OCI-LY7 (cell line): Measurements from ENCODE around the gene MAPK14. TPM values are rescaled to one million over a fixed set of nuclear protein-coding genes. Genes with fewer than 3 reads are reported as not detected.

Experiments used
- BruUV-seq: library from RNA; stranded (reverse); fragments of 400-500 nt; replicated peaks from 2 replicates; lab custom pipeline; 2021; lab: Mats Ljungman, UMichigan
- CTCF ChIA-PET: fragments of 300-600 bp; sonication (Branson Sonifier 250); formaldehyde crosslinking; loops from one replicate; lab custom pipeline; 2022; ENCODE audit warnings: antibody characterized with exemption; ENCODE audit not compliant: unreplicated experiment; lab: Charles Lee
- POLR2A ChIA-PET: fragments of 300-600 bp; sonication (Branson Sonifier 250); formaldehyde crosslinking; loops from one replicate; lab custom pipeline; 2022; ENCODE audit warnings: antibody characterized with exemption; lab: Charles Lee
- DNase-seq: peaks from one replicate; pipeline ENCODE4 v3.0.0-alpha.2; 2015; ENCODE audit warnings: low spot score
- H2AFZ ChIP-seq: fragments of 200-600 bp; sonication (generic), shearing (Covaris generic); 2 replicates; pipeline ENCODE4 v1.6.1; 2014; ENCODE audit warnings: mild to moderate bottlenecking, antibody characterized with exemption, low read length, moderate library complexity
- H3K27ac ChIP-seq: fragments of 200-600 bp; sonication (generic); 2 replicates; pipeline ENCODE4 v1.5.1; 2014; ENCODE audit warnings: mixed run types, low read depth, mild to moderate bottlenecking, moderate library complexity, low read length, inconsistent platforms; ENCODE audit not compliant: poor library complexity, severe bottlenecking
- H3K36me3 ChIP-seq: fragments of 200-600 bp; sonication (generic); 2 replicates; pipeline ENCODE4 v1.6.1; 2014; ENCODE audit warnings: mild to moderate bottlenecking, antibody characterized with exemption, low read length, moderate library complexity, mixed read lengths; ENCODE audit not compliant: insufficient read depth
- H3K4me1 ChIP-seq: fragments of 200-600 bp; sonication (generic); 2 replicates; pipeline ENCODE4 v1.5.1; 2014; ENCODE audit warnings: mild to moderate bottlenecking, low read length; ENCODE audit not compliant: insufficient read depth, poor library complexity, severe bottlenecking
- H3K4me2 ChIP-seq: fragments of 200-600 bp; sonication (generic); 2 replicates; pipeline ENCODE4 v1.6.1; 2014; ENCODE audit warnings: mild to moderate bottlenecking, low read length
- H3K4me3 ChIP-seq: fragments of 200-600 bp; sonication (generic); 2 replicates; pipeline ENCODE4 v1.5.1; 2014; ENCODE audit warnings: mild to moderate bottlenecking, low read depth, low read length; ENCODE audit not compliant: poor library complexity, severe bottlenecking
- H3K79me2 ChIP-seq: fragments of 200-600 bp; sonication (generic); 2 replicates; pipeline ENCODE4 v1.6.1; 2016; ENCODE audit warnings: low read depth, mild to moderate bottlenecking, low read length, moderate library complexity, mixed read lengths; ENCODE audit not compliant: insufficient read depth
- H3K9me2 ChIP-seq: fragments of 200-600 bp; sonication (generic); 2 replicates; pipeline ENCODE4 v1.6.1; 2016; ENCODE audit warnings: mild to moderate bottlenecking, low read length, mixed read lengths; ENCODE audit not compliant: insufficient read depth
- H3K9me3 ChIP-seq: fragments of 200-600 bp; sonication (generic); 2 replicates; pipeline ENCODE4 v1.6.1; 2014; ENCODE audit warnings: mild to moderate bottlenecking, mixed run types, low read length, mixed read lengths
- H4K20me1 ChIP-seq: fragments of 200-600 bp; sonication (generic); 2 replicates; pipeline ENCODE4 v1.6.1; 2014; ENCODE audit warnings: mild to moderate bottlenecking, antibody characterized with exemption, low read length, moderate library complexity, mixed read lengths; ENCODE audit not compliant: insufficient read depth
- CTCF ChIP-seq: fragments of 200-600 bp; sonication (generic); conservative IDR thresholded peaks from 2 replicates; pipeline ENCODE4 v1.5.1; 2014; ENCODE audit warnings: mild to moderate bottlenecking, antibody characterized with exemption, low read length, moderate library complexity, mixed read lengths
- EZH2phosphoT487 ChIP-seq: fragments of 200-600 bp; sonication (generic); IDR thresholded peaks from 2 replicates; pipeline ENCODE4 v1.6.1; 2018; ENCODE audit warnings: low read depth, borderline replicate concordance, mild to moderate bottlenecking, mixed run types, antibody characterized with exemption, low read length, moderate library complexity, mixed read lengths
- intact Hi-C: fragments of 100-400 bp; cut with micrococcal nuclease; formaldehyde crosslinking; loops from one replicate; pipeline ENCODE4 v1.10.0; 2022; ENCODE audit not compliant: unreplicated experiment
- total RNA-seq, 2 experiments: library from RNA; depleted of rRNA in 1 of 2; stranded (reverse); fragments of >200 nt in 1 of 2; shearing (Covaris generic) in 1 of 2; gene quantifications; 2 replicates each; pipeline ENCODE4 v1.2.3, GENCODE V29; 2014 to 2022

Gene MAPK14
- total RNA-seq, 2 experiments from 2014 or later: 38.7 to 43.1 TPM

- Histone ChIP-seq H3K79me2 (no peaks in the 10 kb centered on the region), H3K9me2 (no peaks in the 10 kb centered on the region), H3K36me3 (peaks cover 39% of the 10 kb centered on the region; the same call in 1 of the 2 replicates), H2AFZ (no peak overlapping the region), H3K4me3 (no peak overlapping the region), H3K27ac (no peak overlapping the region), H4K20me1 (no peaks in the 10 kb centered on the region), H3K4me2 (no peak overlapping the region), H3K4me1 (peaks cover 8% of the 10 kb centered on the region), H3K9me3 (no peaks in the 10 kb centered on the region)
- no peak for DNase-seq
- no TSS peak for BruUV-seq
- TF ChIP-seq EZH2phosphoT487 (no peak), CTCF (no peak)
- CTCF ChIA-PET: no interaction called here
- intact Hi-C loops: no loop called here
- POLR2A ChIA-PET: no interaction called here
These were observed 71.5 kb downstream of the MAPK14 start for GRCh38 chr6:36098920-36099647.

- H3K9me2 ChIP-seq: no peaks in the 10 kb centered on the region
- no TSS peak for BruUV-seq
- TF ChIP-seq EZH2phosphoT487 (no peak), CTCF (no peak)
- H3K27ac ChIP-seq: no peak overlapping the region
- CTCF ChIA-PET: no interaction called here
- POLR2A ChIA-PET: no interaction called here
- peaks cover 38% of the 10 kb centered on the region; the same call in 1 of the 2 replicates for H3K36me3 ChIP-seq
- DNase-seq: no peak
- no peak overlapping the region for H3K4me2 ChIP-seq
- no peaks in the 10 kb centered on the region for H3K9me3 ChIP-seq
- intact Hi-C loops: no loop called here
- H3K79me2 ChIP-seq: no peaks in the 10 kb centered on the region
- peaks cover 5% of the 10 kb centered on the region for H3K4me1 ChIP-seq
- no peak overlapping the region for H2AFZ ChIP-seq
- H4K20me1 ChIP-seq: no peaks in the 10 kb centered on the region
- H3K4me3 ChIP-seq: no peak overlapping the region
These were observed 72.4 kb downstream of the MAPK14 start for GRCh38 chr6:36099869-36100483.

- Histone ChIP-seq H3K27ac (no peak overlapping the region), H3K4me3 (no peak overlapping the region), H3K4me1 (no peaks in the 10 kb centered on the region), H2AFZ (no peak overlapping the region), H4K20me1 (no peaks in the 10 kb centered on the region), H3K9me2 (no peaks in the 10 kb centered on the region), H3K79me2 (no peaks in the 10 kb centered on the region), H3K36me3 (peaks cover 38% of the 10 kb centered on the region; the same call in 1 of the 2 replicates), H3K9me3 (no peaks in the 10 kb centered on the region), H3K4me2 (no peak overlapping the region)
- DNase-seq: no peak
- ChIA-PET CTCF (no interaction called here), POLR2A (no interaction called here)
- TF ChIP-seq CTCF (no peak), EZH2phosphoT487 (no peak)
- BruUV-seq: no TSS peak
- intact Hi-C loops: no loop called here
These were observed 74.1 kb downstream of the MAPK14 start for GRCh38 chr6:36101691-36102090.
